ENCODE data around the gene CORO2A.

The CORO2A gene

GRCh38 chr9:98211260-98211659, 18.8 kb upstream of the CORO2A start:
- 99% methylated on average over 3 of the region's 3 CpGs for WGBS

GRCh38 chr9:98210435-98210834, 18.0 kb upstream of the CORO2A start:
- DNase-seq, result no peak
- H3K36me3 ChIP-seq (ENCODE audit: control insufficient read depth in 1 of 2, insufficient read depth in 2 of 2, low read depth in 1 of 2, low read length in 2 of 2), result peaks cover 66% of the 10 kb centered on the region in 2 experiments
- peaks cover 10% of the 10 kb centered on the region for H3K4me1 ChIP-seq (ENCODE audit: control insufficient read depth, insufficient read depth, low read depth, low read length)
- peak overlapping the region; percentile 31 for H4K8ac ChIP-seq (ENCODE audit: low read length)
- WGBS, result 98% methylated on average over 9 of the region's 9 CpGs
- no peak overlapping the region for H3K4ac ChIP-seq (ENCODE audit: low read depth in 1 of 2, low read length in 2 of 2)
- H3K79me1 ChIP-seq (replicated peaks; ENCODE audit: low read length, poor library complexity, severe bottlenecking), result no peaks in the 10 kb centered on the region
- H2BK5ac ChIP-seq (ENCODE audit: low read depth, low read length, poor library complexity, severe bottlenecking), result no peak overlapping the region
- no peak overlapping the region for H4K91ac ChIP-seq (ENCODE audit: low read length)
- no peak overlapping the region for H3K23ac ChIP-seq (ENCODE audit: low read length in 2 of 2)
- H3K18ac ChIP-seq (ENCODE audit: low read depth in 1 of 2, low read length in 2 of 2), result no peak overlapping the region
- H3K4me3 ChIP-seq (ENCODE audit: insufficient read depth in 1 of 2, low read depth in 1 of 2, low read length in 2 of 2), result no peak overlapping the region
- no peak overlapping the region for H2BK15ac ChIP-seq (ENCODE audit: low read depth, poor library complexity, severe bottlenecking)
- H2AFZ ChIP-seq (ENCODE audit: low read depth, low read length), result no peak overlapping the region
- H3K27me3 ChIP-seq (ENCODE audit: control insufficient read depth in 1 of 2, insufficient read depth in 1 of 2, low read length in 2 of 2), result no peaks in the 10 kb centered on the region
- no peak overlapping the region for H3K4me2 ChIP-seq (ENCODE audit: low read length, poor library complexity, severe bottlenecking)
- no peak overlapping the region for H3K14ac ChIP-seq (ENCODE audit: low read length in 2 of 2)
- no peaks in the 10 kb centered on the region for H3K9me3 ChIP-seq (ENCODE audit: control insufficient read depth, low read length)
- no peak overlapping the region for H2BK120ac ChIP-seq (ENCODE audit: low read depth, low read length)
- H3K27ac ChIP-seq (ENCODE audit: low read length, poor library complexity, severe bottlenecking), result no peak overlapping the region
- H3K9ac ChIP-seq (ENCODE audit: low read length), result no peak overlapping the region
- no peak overlapping the region for H2BK12ac ChIP-seq (ENCODE audit: low read length in 2 of 2)
- no peak overlapping the region for H2AK5ac ChIP-seq (ENCODE audit: low read length, severe bottlenecking)

More at GRCh38 chr9:98211260-98211659, 18.8 kb upstream of the CORO2A start:
- H3K18ac ChIP-seq (ENCODE audit: low read depth in 1 of 2, low read length in 2 of 2), result no peak overlapping the region
- H3K9me3 ChIP-seq (ENCODE audit: control insufficient read depth, low read length), result no peaks in the 10 kb centered on the region
- no peak overlapping the region for H2BK5ac ChIP-seq (ENCODE audit: low read depth, low read length, poor library complexity, severe bottlenecking)
- no peak overlapping the region for H3K4me2 ChIP-seq (ENCODE audit: low read length, poor library complexity, severe bottlenecking)
- peaks cover 13% of the 10 kb centered on the region for H3K4me1 ChIP-seq (ENCODE audit: control insufficient read depth, insufficient read depth, low read depth, low read length)
- no peak overlapping the region for H3K14ac ChIP-seq (ENCODE audit: low read length in 2 of 2)
- H2AFZ ChIP-seq (ENCODE audit: low read depth, low read length), result no peak overlapping the region
- H3K4me3 ChIP-seq (ENCODE audit: insufficient read depth in 1 of 2, low read depth in 1 of 2, low read length in 2 of 2), result no peak overlapping the region
- no peak overlapping the region for H2BK12ac ChIP-seq (ENCODE audit: low read length in 2 of 2)
- H2BK120ac ChIP-seq (ENCODE audit: low read depth, low read length), result no peak overlapping the region
- H4K91ac ChIP-seq (ENCODE audit: low read length), result no peak overlapping the region
- peaks cover 67 to 72% of the 10 kb centered on the region in 2 experiments for H3K36me3 ChIP-seq (ENCODE audit: control insufficient read depth in 1 of 2, insufficient read depth in 2 of 2, low read depth in 1 of 2, low read length in 2 of 2)
- no peak overlapping the region for H3K23ac ChIP-seq (ENCODE audit: low read length in 2 of 2)
- no peaks in the 10 kb centered on the region for H3K27me3 ChIP-seq (ENCODE audit: control insufficient read depth in 1 of 2, insufficient read depth in 1 of 2, low read length in 2 of 2)
- H4K8ac ChIP-seq (ENCODE audit: low read length), result no peak overlapping the region
- H3K9ac ChIP-seq (ENCODE audit: low read length), result no peak overlapping the region
- H3K79me1 ChIP-seq (replicated peaks; ENCODE audit: low read length, poor library complexity, severe bottlenecking), result peaks cover 3% of the 10 kb centered on the region
- H2AK5ac ChIP-seq (ENCODE audit: low read length, severe bottlenecking), result no peak overlapping the region
- H3K27ac ChIP-seq (ENCODE audit: low read length, poor library complexity, severe bottlenecking), result no peak overlapping the region
- no peak for DNase-seq
- H2BK15ac ChIP-seq (ENCODE audit: low read depth, poor library complexity, severe bottlenecking), result no peak overlapping the region
- no peak overlapping the region for H3K4ac ChIP-seq (ENCODE audit: low read depth in 1 of 2, low read length in 2 of 2)

GRCh38 chr9:98209530-98209929, 17.1 kb upstream of the CORO2A start:
- no peak overlapping the region for H3K4me2 ChIP-seq (ENCODE audit: low read length, poor library complexity, severe bottlenecking)
- H2AFZ ChIP-seq (ENCODE audit: low read depth, low read length), result no peak overlapping the region
- no peak overlapping the region for H2BK12ac ChIP-seq (ENCODE audit: low read length in 2 of 2)
- H2BK5ac ChIP-seq (ENCODE audit: low read depth, low read length, poor library complexity, severe bottlenecking), result no peak overlapping the region
- no peak overlapping the region for H3K18ac ChIP-seq (ENCODE audit: low read depth in 1 of 2, low read length in 2 of 2)
- no peak overlapping the region for H4K8ac ChIP-seq (ENCODE audit: low read length)
- H3K79me1 ChIP-seq (replicated peaks; ENCODE audit: low read length, poor library complexity, severe bottlenecking), result no peaks in the 10 kb centered on the region
- no peak overlapping the region for H3K27ac ChIP-seq (ENCODE audit: low read length, poor library complexity, severe bottlenecking)
- H3K36me3 ChIP-seq (ENCODE audit: control insufficient read depth in 1 of 2, insufficient read depth in 2 of 2, low read depth in 1 of 2, low read length in 2 of 2), result peaks cover 60 to 61% of the 10 kb centered on the region in 2 experiments
- no peak overlapping the region for H4K91ac ChIP-seq (ENCODE audit: low read length)
- H3K23ac ChIP-seq (ENCODE audit: low read length in 2 of 2), result no peak overlapping the region
- DNase-seq, result no peak
- H2BK15ac ChIP-seq (ENCODE audit: low read depth, poor library complexity, severe bottlenecking), result no peak overlapping the region
- H3K9ac ChIP-seq (ENCODE audit: low read length), result no peak overlapping the region
- no peak overlapping the region for H3K14ac ChIP-seq (ENCODE audit: low read length in 2 of 2)
- no peak overlapping the region for H2AK5ac ChIP-seq (ENCODE audit: low read length, severe bottlenecking)
- no peak overlapping the region for H3K4me3 ChIP-seq (ENCODE audit: insufficient read depth in 1 of 2, low read depth in 1 of 2, low read length in 2 of 2)
- no peak overlapping the region for H2BK120ac ChIP-seq (ENCODE audit: low read depth, low read length)
- WGBS, result 86% methylated on average over 3 of the region's 3 CpGs
- H3K4ac ChIP-seq (ENCODE audit: low read depth in 1 of 2, low read length in 2 of 2), result no peak overlapping the region
- H3K4me1 ChIP-seq (ENCODE audit: control insufficient read depth, insufficient read depth, low read depth, low read length), result peaks cover 6% of the 10 kb centered on the region
- no peaks in the 10 kb centered on the region for H3K9me3 ChIP-seq (ENCODE audit: control insufficient read depth, low read length)
- no peaks in the 10 kb centered on the region for H3K27me3 ChIP-seq (ENCODE audit: control insufficient read depth in 1 of 2, insufficient read depth in 1 of 2, low read length in 2 of 2)

GRCh38 chr9:98208635-98209034, 16.2 kb upstream of the CORO2A start:
- Histone ChIP-seq H2AFZ (ENCODE audit: low read depth, low read length) (no peak overlapping the region), H3K4me2 (ENCODE audit: low read length, poor library complexity, severe bottlenecking) (no peak overlapping the region), H2BK15ac (ENCODE audit: low read depth, poor library complexity, severe bottlenecking) (no peak overlapping the region), H3K79me1 (replicated peaks; ENCODE audit: low read length, poor library complexity, severe bottlenecking) (no peaks in the 10 kb centered on the region), H3K14ac (ENCODE audit: low read length in 2 of 2) (no peak overlapping the region), H3K27me3 (ENCODE audit: control insufficient read depth in 1 of 2, insufficient read depth in 1 of 2, low read length in 2 of 2) (no peaks in the 10 kb centered on the region), H3K4me3 (ENCODE audit: insufficient read depth in 1 of 2, low read depth in 1 of 2, low read length in 2 of 2) (no peak overlapping the region), H3K18ac (ENCODE audit: low read depth in 1 of 2, low read length in 2 of 2) (no peak overlapping the region), H3K9me3 (ENCODE audit: control insufficient read depth, low read length) (no peaks in the 10 kb centered on the region), H4K8ac (ENCODE audit: low read length) (no peak overlapping the region), H2AK5ac (ENCODE audit: low read length, severe bottlenecking) (no peak overlapping the region), H3K23ac (ENCODE audit: low read length in 2 of 2) (no peak overlapping the region), H2BK5ac (ENCODE audit: low read depth, low read length, poor library complexity, severe bottlenecking) (no peak overlapping the region), H2BK120ac (ENCODE audit: low read depth, low read length) (no peak overlapping the region), H3K27ac (ENCODE audit: low read length, poor library complexity, severe bottlenecking) (no peak overlapping the region), H3K4ac (ENCODE audit: low read depth in 1 of 2, low read length in 2 of 2) (no peak overlapping the region), H3K36me3 (ENCODE audit: control insufficient read depth in 1 of 2, insufficient read depth in 2 of 2, low read depth in 1 of 2, low read length in 2 of 2) (peaks cover 56 to 58% of the 10 kb centered on the region in 2 experiments), H2BK12ac (ENCODE audit: low read length in 2 of 2) (no peak overlapping the region), H4K91ac (ENCODE audit: low read length) (no peak overlapping the region), H3K4me1 (ENCODE audit: control insufficient read depth, insufficient read depth, low read depth, low read length) (peaks cover 6% of the 10 kb centered on the region), H3K9ac (ENCODE audit: low read length) (no peak overlapping the region)
- no peak for DNase-seq
- 97% methylated on average over 20 of the region's 20 CpGs for WGBS

Data from mesenchymal stem cell (in vitro differentiated cells and primary cell).